Measurements from ENCODE around the gene ASCL1.

Gene ASCL1

DNA sequence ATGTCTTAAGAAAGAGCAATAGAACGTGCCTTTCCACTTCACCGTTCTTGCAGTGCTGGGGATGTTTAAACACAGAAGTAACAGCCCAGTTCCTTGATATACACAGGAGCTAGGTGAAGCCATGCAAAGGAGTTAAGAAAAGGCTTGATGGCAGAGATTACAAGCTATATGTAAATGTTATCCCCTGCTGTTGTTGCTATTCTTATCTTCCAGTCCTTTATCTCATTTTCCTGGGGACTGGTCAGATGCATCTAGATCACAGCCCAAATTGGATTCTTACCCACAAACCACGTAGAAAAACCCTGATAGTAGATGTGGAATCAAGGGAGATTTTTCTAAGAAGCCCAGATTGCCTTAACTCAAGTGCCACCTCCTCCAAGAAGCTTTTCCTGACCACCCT is 5.5 kb downstream of the ASCL1 start:
- TF ChIP-seq, protein P1, sequence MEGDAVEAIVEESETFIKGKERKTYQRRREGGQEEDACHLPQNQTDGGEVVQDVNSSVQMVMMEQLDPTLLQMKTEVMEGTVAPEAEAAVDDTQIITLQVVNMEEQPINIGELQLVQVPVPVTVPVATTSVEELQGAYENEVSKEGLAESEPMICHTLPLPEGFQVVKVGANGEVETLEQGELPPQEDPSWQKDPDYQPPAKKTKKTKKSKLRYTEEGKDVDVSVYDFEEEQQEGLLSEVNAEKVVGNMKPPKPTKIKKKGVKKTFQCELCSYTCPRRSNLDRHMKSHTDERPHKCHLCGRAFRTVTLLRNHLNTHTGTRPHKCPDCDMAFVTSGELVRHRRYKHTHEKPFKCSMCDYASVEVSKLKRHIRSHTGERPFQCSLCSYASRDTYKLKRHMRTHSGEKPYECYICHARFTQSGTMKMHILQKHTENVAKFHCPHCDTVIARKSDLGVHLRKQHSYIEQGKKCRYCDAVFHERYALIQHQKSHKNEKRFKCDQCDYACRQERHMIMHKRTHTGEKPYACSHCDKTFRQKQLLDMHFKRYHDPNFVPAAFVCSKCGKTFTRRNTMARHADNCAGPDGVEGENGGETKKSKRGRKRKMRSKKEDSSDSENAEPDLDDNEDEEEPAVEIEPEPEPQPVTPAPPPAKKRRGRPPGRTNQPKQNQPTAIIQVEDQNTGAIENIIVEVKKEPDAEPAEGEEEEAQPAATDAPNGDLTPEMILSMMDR (IDR thresholded peaks at IDR 0.05; ENCODE audit: insufficient read depth, low read length, poor library complexity, severe bottlenecking) = no peak
- no peak for TF ChIP-seq EZH2phosphoT487 (conservative IDR thresholded peaks at IDR 0.05; ENCODE audit: low read length)
- H3K9me3 ChIP-seq (ENCODE audit: insufficient read depth, low read length) = no peaks in the 10 kb centered on the region
- no peaks in the 10 kb centered on the region for H3K36me3 ChIP-seq (ENCODE audit: low read length)
- H2AFZ ChIP-seq (ENCODE audit: low read depth, low read length, severe bottlenecking) = no peak overlapping the region
- no peaks in the 10 kb centered on the region for H3F3A ChIP-seq (ENCODE audit: insufficient read depth)
- no peaks in the 10 kb centered on the region for H3K27me3 ChIP-seq (ENCODE audit: low read length)
- no peak overlapping the region for H3K4me2 ChIP-seq (ENCODE audit: low read depth, low read length, poor library complexity, severe bottlenecking)
- no peak overlapping the region for H3K27ac ChIP-seq (ENCODE audit: low read depth, low read length)
- H3K79me2 ChIP-seq (ENCODE audit: insufficient read depth, low read length) = no peaks in the 10 kb centered on the region
- H3K9ac ChIP-seq (ENCODE audit: low read length) = no peak overlapping the region
- no peak overlapping the region for H3K4me3 ChIP-seq (ENCODE audit: insufficient read depth, low read length, poor library complexity, severe bottlenecking)
- no peaks in the 10 kb centered on the region for H4K20me1 ChIP-seq (ENCODE audit: low read depth, low read length)
- H3K9me2 ChIP-seq (replicated peaks; ENCODE audit: insufficient read depth, low read length) = no peaks in the 10 kb centered on the region

DNA sequence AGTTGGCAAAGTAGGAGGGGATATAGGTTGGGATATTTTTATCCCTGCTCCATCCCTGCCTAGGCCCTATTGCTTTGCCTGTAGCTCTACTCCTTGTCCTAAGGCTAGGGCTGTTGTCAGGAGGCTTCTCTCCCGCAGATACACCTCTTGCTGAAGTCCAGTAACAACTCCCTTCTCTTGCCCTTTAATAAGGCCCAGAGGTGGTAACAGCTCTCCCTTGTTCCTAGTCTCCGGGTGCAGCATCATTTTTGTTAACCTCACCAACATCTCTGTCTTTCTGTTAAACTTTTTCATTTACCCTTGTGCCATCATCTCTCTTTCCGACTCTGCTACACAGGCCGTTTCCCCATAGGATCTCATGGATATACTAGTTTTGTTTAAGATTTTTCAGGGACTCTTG is 6.3 kb downstream of the ASCL1 start:
- Histone ChIP-seq H3K79me2 (ENCODE audit: insufficient read depth, low read length) (no peaks in the 10 kb centered on the region), H3K27me3 (ENCODE audit: low read length) (no peaks in the 10 kb centered on the region), H3K27ac (ENCODE audit: low read depth, low read length) (no peak overlapping the region), H3F3A (ENCODE audit: insufficient read depth) (no peaks in the 10 kb centered on the region), H3K9ac (ENCODE audit: low read length) (no peak overlapping the region), H2AFZ (ENCODE audit: low read depth, low read length, severe bottlenecking) (no peak overlapping the region), H4K20me1 (ENCODE audit: low read depth, low read length) (no peaks in the 10 kb centered on the region), H3K9me3 (ENCODE audit: insufficient read depth, low read length) (no peaks in the 10 kb centered on the region), H3K9me2 (replicated peaks; ENCODE audit: insufficient read depth, low read length) (no peaks in the 10 kb centered on the region), H3K36me3 (ENCODE audit: low read length) (no peaks in the 10 kb centered on the region), H3K4me3 (ENCODE audit: insufficient read depth, low read length, poor library complexity, severe bottlenecking) (no peak overlapping the region), H3K4me2 (ENCODE audit: low read depth, low read length, poor library complexity, severe bottlenecking) (no peak overlapping the region)
- TF ChIP-seq EZH2phosphoT487 (conservative IDR thresholded peaks at IDR 0.05; ENCODE audit: low read length) = no peak
- TF ChIP-seq, protein P1 (IDR thresholded peaks at IDR 0.05; ENCODE audit: insufficient read depth, low read length, poor library complexity, severe bottlenecking) = no peak

DNA sequence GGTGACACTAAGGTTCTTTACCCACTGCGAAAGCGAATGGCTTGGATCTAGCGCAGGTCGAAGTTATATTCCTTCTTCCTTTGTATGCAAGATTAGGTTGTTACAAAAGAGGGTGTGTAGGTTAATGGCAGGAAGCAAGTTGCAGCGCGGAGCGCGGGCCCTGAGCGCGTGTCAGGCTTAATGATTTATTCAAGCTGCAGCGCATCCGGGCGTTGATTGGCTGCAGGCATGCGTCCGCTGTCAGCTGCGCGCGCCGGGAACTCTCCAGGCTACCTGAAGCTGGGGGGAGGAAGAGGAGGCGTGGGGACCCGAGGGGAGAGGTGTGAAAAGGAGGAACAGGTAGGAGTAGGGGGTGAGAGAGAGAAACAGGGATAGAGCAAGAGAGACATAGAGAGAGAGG is 7.4 kb downstream of the ASCL1 start:
- Histone ChIP-seq H3K27ac (ENCODE audit: low read depth, low read length) (no peak overlapping the region), H2AFZ (ENCODE audit: low read depth, low read length, severe bottlenecking) (no peak overlapping the region), H3K4me3 (ENCODE audit: insufficient read depth, low read length, poor library complexity, severe bottlenecking) (no peak overlapping the region), H3K27me3 (ENCODE audit: low read length) (no peaks in the 10 kb centered on the region), H3K9ac (ENCODE audit: low read length) (no peak overlapping the region), H3K4me2 (ENCODE audit: low read depth, low read length, poor library complexity, severe bottlenecking) (no peak overlapping the region), H3F3A (ENCODE audit: insufficient read depth) (no peaks in the 10 kb centered on the region), H3K36me3 (ENCODE audit: low read length) (no peaks in the 10 kb centered on the region), H4K20me1 (ENCODE audit: low read depth, low read length) (no peaks in the 10 kb centered on the region), H3K9me3 (ENCODE audit: insufficient read depth, low read length) (no peaks in the 10 kb centered on the region), H3K79me2 (ENCODE audit: insufficient read depth, low read length) (no peaks in the 10 kb centered on the region), H3K9me2 (replicated peaks; ENCODE audit: insufficient read depth, low read length) (no peaks in the 10 kb centered on the region)
- TF ChIP-seq, protein P1 (IDR thresholded peaks at IDR 0.05; ENCODE audit: insufficient read depth, low read length, poor library complexity, severe bottlenecking) = no peak
- TF ChIP-seq EZH2phosphoT487 (conservative IDR thresholded peaks at IDR 0.05; ENCODE audit: low read length) = no peak

All from SU-DHL-6 (cell line).